T47D (cell line): Measurements from ENCODE around the gene MYD88.

ENCODE experiments used
- DNase-seq, 2 experiments: peaks; one replicate each; pipeline versions ENCODE4 v3.0.0 to v3.0.0-alpha.2; 2011 to 2012; ENCODE audit warnings: low read depth in 1 of 2, low spot score in 1 of 2
- JUND ChIP-seq: IDR thresholded peaks from 2 replicates; pipeline ENCODE4 v1.6.1; 2012; ENCODE audit warnings: low read depth
- in situ Hi-C: cut with HindIII; loops from 2 replicates; pipeline ENCODE4 v1.10.0; 2016; ENCODE audit warnings: low sequenced_read_pairs, low pct_unique_long_range_greater_than_20kb

Gene MYD88

GRCh38 chr3:38116471-38117162 is 21.8 kb upstream of the MYD88 start:
- no peak for TF ChIP-seq JUND
- no peak for DNase-seq
- in situ Hi-C loops = no loop called here

DNA sequence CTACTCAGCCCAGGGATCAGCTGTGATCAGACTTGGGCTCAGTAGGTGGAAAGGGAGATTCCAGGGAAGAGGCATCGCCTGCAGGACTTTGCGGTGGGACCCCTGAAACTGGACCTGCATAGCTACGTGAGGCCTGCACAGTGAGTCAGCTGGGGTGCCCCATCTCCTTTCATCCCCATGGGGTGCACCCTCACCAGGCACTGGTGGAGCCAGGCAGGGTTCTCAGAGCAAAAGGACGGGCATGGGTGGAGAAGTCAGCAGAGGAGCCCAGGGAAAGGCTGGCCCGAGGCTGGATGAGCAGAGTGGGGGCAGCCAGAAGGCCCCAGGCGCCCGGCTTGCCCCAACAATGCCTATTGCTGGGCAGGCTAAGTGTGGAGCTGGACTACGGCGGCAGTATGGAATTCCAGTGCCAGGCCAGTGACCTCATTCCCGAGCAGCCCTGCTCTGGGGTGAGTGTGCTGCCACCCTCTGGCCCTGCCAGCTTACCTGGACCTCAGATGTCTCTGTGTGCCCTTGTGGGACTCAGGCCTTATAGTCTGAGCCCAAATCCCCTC is 21.2 kb upstream of the MYD88 start:
- no peak for TF ChIP-seq JUND
- in situ Hi-C loops = no loop called here
- peak; percentile 58 to 63 for DNase-seq

DNA sequence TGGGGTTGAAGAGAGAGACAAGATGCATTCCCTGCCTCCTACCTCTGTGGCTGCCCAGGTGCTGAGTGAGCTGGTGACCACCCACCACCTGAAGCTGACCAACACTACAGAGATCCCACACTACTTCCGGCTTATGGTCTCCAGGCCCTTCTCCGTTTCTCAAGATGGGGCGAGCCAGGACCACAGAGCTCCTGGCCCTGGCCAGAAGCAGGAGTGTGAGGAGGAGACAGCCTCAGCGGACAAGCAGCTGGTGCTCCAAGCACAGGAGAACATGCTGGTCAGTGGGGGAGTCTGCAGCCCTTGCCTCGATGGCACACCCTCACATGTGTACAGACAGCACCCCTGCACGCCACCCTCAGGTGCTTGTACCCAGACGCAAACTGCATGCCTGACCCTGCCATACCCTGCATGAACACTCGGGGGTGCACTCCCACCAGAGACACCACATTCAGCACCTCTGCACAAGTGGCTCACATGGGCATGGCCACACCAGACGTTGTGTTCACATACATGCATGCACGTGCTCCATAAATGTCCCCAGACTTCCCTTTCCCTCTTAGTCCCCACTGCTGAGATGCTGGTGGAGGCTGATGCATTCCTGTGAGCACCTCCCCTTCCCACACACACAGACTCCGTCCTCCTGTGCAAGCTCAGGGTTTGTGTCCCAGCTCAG is 20.6 kb upstream of the MYD88 start:
- in situ Hi-C loops = no loop called here
- peak; percentile 65 to 81 for DNase-seq
- TF ChIP-seq JUND = no peak

DNA sequence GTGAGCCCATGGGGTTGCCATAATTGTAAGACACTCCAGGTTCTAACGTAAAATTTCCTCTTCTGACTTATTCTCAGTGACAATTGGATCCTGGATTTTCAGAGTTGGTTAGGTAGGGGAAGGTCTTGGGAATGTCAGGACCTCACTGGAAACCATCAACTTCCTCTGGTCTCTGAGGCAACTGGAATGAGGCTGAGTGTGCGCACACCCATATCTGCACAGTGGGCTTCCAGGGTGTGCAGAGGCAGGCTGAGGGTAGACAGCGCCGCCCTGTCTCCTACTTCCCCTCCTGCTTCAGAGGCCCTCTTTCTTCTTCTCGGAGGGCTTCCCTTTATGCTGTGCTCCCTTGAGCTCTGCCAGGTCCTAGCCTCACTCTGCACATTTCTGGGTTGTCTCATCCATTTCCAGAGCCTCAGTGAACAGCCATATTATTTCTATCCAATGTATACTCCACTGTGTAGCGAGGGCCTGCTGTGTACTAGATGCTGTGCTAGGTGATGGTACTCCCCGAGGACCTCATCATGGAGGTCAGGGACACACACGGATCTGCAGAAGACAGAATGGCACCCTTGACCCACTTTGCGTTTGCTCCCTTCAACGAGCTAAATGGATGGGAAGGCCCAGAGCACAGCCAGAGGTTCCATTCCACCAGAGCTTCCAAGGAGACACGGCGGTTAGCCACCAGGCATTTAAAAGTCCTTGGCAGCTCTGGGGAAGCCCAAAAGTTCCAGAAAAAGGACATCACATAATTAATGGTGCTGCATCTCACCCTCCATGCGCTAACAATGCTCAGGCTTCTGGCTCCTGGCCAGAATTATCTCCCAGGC is 19.8 kb upstream of the MYD88 start:
- DNase-seq = no peak
- in situ Hi-C loops = no loop called here
- no peak for TF ChIP-seq JUND

DNA sequence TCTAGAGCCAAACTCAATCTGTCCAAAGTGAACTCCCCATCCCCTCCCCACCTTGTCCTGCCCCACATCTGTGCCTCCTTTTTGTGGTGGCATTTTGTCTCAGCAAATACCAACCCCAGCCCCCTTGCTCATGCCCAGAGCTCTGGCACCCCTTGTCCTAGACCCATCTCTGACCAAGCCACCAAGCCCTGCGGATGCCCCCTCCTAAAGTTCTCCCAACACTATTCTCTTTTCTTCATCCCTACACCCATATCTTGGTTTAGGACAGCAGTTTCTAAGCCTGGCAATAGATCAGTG is 19.3 kb upstream of the MYD88 start:
- no peak for DNase-seq
- in situ Hi-C loops = no loop called here
- no peak for TF ChIP-seq JUND

DNA sequence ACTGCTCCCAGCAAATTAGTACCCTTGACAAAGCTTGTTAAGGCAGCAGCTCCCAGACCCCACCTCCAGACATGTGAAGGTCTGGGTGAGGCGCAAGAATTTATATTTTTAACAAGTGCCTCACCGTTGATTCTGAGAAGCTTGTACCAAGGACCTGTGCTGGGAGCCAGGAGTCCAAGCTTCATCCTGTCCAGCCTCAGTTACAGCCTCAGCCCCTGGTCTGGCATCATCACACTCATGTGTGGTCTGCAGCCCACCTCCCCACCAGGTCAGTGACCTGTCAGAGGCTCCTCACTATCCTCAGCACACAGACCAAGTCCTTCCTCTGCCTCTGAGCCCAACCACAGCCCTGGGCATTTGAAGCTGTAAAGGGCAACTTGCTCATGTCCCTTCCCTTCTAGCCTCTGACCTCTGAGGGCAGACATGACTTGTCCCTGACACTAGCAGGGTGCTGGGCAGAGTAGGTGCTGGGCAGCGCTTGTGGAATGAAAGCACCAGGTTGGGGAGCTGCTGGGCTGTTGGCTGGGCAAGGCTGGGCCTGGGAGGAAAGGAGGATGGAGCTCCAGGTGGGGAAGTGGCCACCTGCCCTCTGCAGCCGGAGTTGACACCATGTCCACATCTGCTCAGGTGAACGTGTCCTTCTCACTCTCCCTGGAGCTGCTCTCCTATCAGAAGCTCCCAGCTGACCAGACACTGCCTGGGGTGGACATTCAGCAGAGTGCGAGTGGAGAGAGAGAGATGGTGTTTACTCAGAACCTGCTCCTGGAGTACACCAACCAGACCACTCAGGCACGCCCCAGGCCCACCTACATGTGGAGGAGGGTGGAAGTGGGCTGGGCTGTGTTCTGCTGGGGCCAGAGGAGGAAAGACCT is 18.4 kb upstream of the MYD88 start:
- no peak for TF ChIP-seq JUND
- in situ Hi-C loops = no loop called here
- DNase-seq = no peak

DNA sequence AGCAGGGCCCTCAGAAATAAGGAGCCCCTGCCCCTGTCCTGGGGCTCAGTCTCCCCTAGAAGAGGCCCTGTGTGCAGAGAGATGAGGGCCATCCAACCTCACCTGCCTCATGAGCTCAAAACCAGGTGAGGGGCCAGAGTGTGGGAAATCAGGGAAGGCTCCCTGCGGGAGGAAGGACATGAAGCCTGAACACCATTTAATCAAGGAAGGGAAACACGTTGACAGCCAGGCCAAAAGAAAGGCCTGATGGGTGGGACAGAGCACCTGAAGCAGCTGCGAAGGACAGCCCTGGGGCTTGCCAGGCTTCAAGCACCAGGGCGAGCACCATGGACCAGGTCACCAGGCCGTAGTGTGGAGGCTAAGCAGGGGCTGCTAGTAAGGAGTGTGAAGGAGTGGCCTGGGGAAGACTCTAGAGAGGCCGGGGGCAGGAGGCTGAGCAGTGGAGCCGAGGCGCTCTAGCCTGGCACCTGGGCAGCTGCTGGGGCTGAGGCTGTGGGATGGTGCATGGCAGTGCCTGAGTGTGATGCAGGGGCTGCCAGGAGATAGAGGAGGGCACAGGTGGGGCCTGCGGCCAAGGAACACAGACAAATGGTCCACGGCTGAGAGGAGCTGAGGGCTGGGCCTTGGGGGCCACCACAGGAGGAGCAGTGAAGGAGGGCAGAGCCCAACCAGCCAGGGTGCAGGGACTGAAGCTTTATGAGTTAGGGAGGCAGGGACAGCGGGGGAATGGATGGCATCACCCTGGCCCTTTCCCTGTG is 17.6 kb upstream of the MYD88 start:
- DNase-seq = no peak
- no peak for TF ChIP-seq JUND
- in situ Hi-C loops = no loop called here

- in situ Hi-C loops = no loop called here
- no peak for DNase-seq
- TF ChIP-seq JUND = no peak
Observed at GRCh38 chr3:38121451-38121831, 17.0 kb upstream of the MYD88 start.

DNA sequence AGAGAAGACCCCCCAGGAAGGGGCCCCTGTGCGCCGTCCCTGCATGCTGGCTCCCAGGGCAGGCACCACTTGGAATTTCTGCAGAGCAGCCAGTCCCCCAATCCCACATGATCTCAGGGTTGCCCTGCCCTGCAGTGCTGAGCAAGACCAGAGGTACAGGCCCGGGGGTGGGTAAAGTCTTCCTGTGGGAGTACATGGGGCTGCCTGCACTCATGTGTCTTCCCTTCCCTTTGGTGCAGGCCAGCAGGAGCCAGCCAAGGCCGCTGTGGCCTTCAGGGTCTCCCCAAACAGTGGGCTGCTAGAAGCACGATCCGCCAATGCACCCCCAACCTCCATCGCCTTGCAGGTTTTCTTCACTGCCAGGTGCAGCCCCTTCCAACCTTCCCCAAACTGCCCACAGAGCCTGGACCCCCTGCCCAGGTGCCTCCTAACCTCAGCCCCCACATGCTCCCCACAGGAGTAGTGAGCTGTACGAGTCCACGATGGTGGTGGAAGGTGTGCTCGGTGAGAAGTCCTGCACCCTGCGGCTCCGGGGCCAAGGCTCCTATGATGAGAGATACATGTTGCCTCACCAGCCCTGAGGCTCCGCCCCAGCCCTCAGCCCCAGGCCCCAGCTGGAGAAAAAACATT is 16.5 kb upstream of the MYD88 start:
- TF ChIP-seq JUND = no peak
- no peak for DNase-seq
- in situ Hi-C loops = no loop called here

GRCh38 chr3:38122712-38123290 is 15.7 kb upstream of the MYD88 start:
- TF ChIP-seq JUND = no peak
- in situ Hi-C loops = no loop called here
- DNase-seq = no peak
